Endothelial cell of umbilical vein (primary cell): ENCODE results near the gene JPT2. TPM values are rescaled to one million over a fixed set of nuclear protein-coding genes. Genes with fewer than 3 reads are reported as not detected.

Experiments
- BruUV-seq: library from RNA; stranded (reverse); fragments of 400-500 nt; replicated peaks from 2 replicates; lab custom pipeline; 2021; lab: Mats Ljungman, UMichigan
- CTCF ChIA-PET: fragments of 300-600, 350-600 bp; sonication (Branson Sonifier 250); formaldehyde crosslinking; loops from one replicate; lab custom pipeline; 2021; ENCODE audit warnings: antibody characterized with exemption, inconsistent platforms; lab: Charles Lee
- POLR2A ChIA-PET: fragments of 300-600, 350-600 bp; sonication (Branson Sonifier 250); formaldehyde crosslinking; loops from one replicate; lab custom pipeline; 2021; ENCODE audit warnings: antibody characterized with exemption, inconsistent platforms; lab: Charles Lee
- DNase-seq: peaks from one replicate; pipeline ENCODE4 v3.0.0-alpha.2; 2011; ENCODE audit warnings: low read depth, low spot score
- FAIRE-seq: peaks from 2 replicates; lab custom pipeline; 2011; peaks lifted over from hg19 to GRCh38; lab: Jason Lieb, UNC
- H2AFZ ChIP-seq: 2 replicates; pipeline ENCODE4 v1.6.0; 2012; ENCODE audit warnings: low read depth, low read length, control low read depth, inconsistent platforms
- H3K27ac ChIP-seq: 2 replicates; pipeline ENCODE4 v1.5.1; 2011; ENCODE audit warnings: low read depth, mild to moderate bottlenecking, control low read depth, low read length, moderate library complexity; ENCODE audit not compliant: insufficient read depth
- H3K27me3 ChIP-seq, 2 experiments: 2 replicates each; pipeline versions ENCODE4 v1.6.0 to v1.6.1; 2011; ENCODE audit warnings: low read length in 2 of 2, mixed read lengths in 1 of 2; ENCODE audit not compliant: control insufficient read depth in 2 of 2, insufficient read depth in 2 of 2
- H3K36me3 ChIP-seq, 2 experiments: 2 replicates in 1 of 2; 3 replicates in 1 of 2; pipeline ENCODE4 v1.5.1; 2011; ENCODE audit warnings: low read length in 2 of 2, mild to moderate bottlenecking in 1 of 2, moderate library complexity in 1 of 2; ENCODE audit not compliant: control insufficient read depth in 2 of 2, insufficient read depth in 2 of 2; ENCODE audit errors: extremely low read depth in 1 of 2
- H3K4me1 ChIP-seq: 3 replicates; pipeline ENCODE4 v1.5.1; 2011; ENCODE audit warnings: mild to moderate bottlenecking, low read length; ENCODE audit not compliant: control insufficient read depth, insufficient read depth; ENCODE audit errors: extremely low read depth
- H3K4me2 ChIP-seq: 2 replicates; pipeline ENCODE4 v1.6.1; 2011; ENCODE audit warnings: low read length, control low read depth, mixed read lengths; ENCODE audit not compliant: insufficient read depth
- H3K4me3 ChIP-seq, 3 experiments: fragments of 200-600 bp in 1 of 3; sonication (generic), shearing (Covaris generic) in 1 of 3; replicated peaks in 1 of 3; 2 replicates each; pipeline ENCODE4 v1.5.1; 2011 to 2016; ENCODE audit warnings: control low read depth in 3 of 3, low read length in 3 of 3, mild to moderate bottlenecking in 2 of 3, inconsistent platforms in 1 of 3, low read depth in 1 of 3, moderate library complexity in 1 of 3; ENCODE audit not compliant: insufficient read depth in 1 of 3
- H3K79me2 ChIP-seq: 2 replicates; pipeline ENCODE4 v1.6.0; 2012; ENCODE audit warnings: low read length, inconsistent platforms; ENCODE audit not compliant: control insufficient read depth, insufficient read depth
- H3K9ac ChIP-seq: replicated peaks from 2 replicates; pipeline ENCODE3; 2011; ENCODE audit warnings: low read length, control low read depth; ENCODE audit not compliant: insufficient read depth; ENCODE audit errors: extremely low read depth
- H3K9me1 ChIP-seq: replicated peaks from 3 replicates; pipeline ENCODE4 v1.6.0; 2011; ENCODE audit warnings: mild to moderate bottlenecking, low read length; ENCODE audit not compliant: control insufficient read depth, insufficient read depth; ENCODE audit errors: extremely low read depth
- H3K9me3 ChIP-seq: replicated peaks from 2 replicates; pipeline ENCODE4 v1.5.1; 2012; ENCODE audit warnings: low read length, inconsistent platforms; ENCODE audit not compliant: control insufficient read depth, insufficient read depth
- H4K20me1 ChIP-seq: replicated peaks from 2 replicates; pipeline ENCODE3; 2011; ENCODE audit warnings: mild to moderate bottlenecking, low read length; ENCODE audit not compliant: control insufficient read depth, insufficient read depth; ENCODE audit errors: extremely low read depth
- CTCF ChIP-seq, 2 donors: IDR thresholded peaks; 1 replicate in 1 of 2; 2 replicates in 1 of 2; pipeline ENCODE4 v1.5.1; 2011; ENCODE audit warnings: low read length in 2 of 2, mild to moderate bottlenecking in 2 of 2, moderate library complexity in 2 of 2, control low read depth in 1 of 2, inconsistent platforms in 1 of 2, low read depth in 1 of 2; ENCODE audit not compliant: insufficient read depth in 1 of 2; ENCODE audit errors: extremely low read depth in 1 of 2
- EZH2 ChIP-seq: IDR thresholded peaks from 2 replicates; pipeline ENCODE4 v1.6.1; 2012; ENCODE audit warnings: borderline replicate concordance, low read depth, mild to moderate bottlenecking, moderate library complexity, low read length, inconsistent platforms; ENCODE audit not compliant: severe bottlenecking
- FOS ChIP-seq: IDR thresholded peaks from 2 replicates; pipeline ENCODE4 v1.6.1; 2011; ENCODE audit warnings: mild to moderate bottlenecking, low read length, moderate library complexity, borderline replicate concordance; ENCODE audit not compliant: insufficient read depth
- GATA2 ChIP-seq: IDR thresholded peaks from 2 replicates; pipeline ENCODE4 v1.7.0; 2011; ENCODE audit warnings: low read depth, mild to moderate bottlenecking, moderate library complexity, mixed read lengths, low read length; ENCODE audit not compliant: insufficient read length, insufficient read depth
- JUN ChIP-seq: IDR thresholded peaks from 2 replicates; pipeline ENCODE4 v1.6.1; 2011; ENCODE audit warnings: borderline replicate concordance, low read depth; ENCODE audit not compliant: insufficient read length, insufficient read depth
- MAX ChIP-seq: IDR thresholded peaks from 2 replicates; pipeline ENCODE4 v1.6.1; 2011; ENCODE audit not compliant: insufficient read depth, insufficient read length
- MYC ChIP-seq: IDR thresholded peaks from one replicate; pipeline ENCODE4 v1.6.1; 2011; ENCODE audit warnings: mild to moderate bottlenecking, low read depth, low read length
- POLR2A ChIP-seq: IDR thresholded peaks from 2 replicates; pipeline ENCODE4 v1.6.1; 2012; ENCODE audit warnings: low read depth, mild to moderate bottlenecking, control low read depth, low read length
- POLR2AphosphoS5 ChIP-seq: IDR thresholded peaks from 2 replicates; pipeline ENCODE4 v1.6.1; 2012; ENCODE audit warnings: low read depth, mild to moderate bottlenecking, control low read depth, low read length, moderate library complexity; ENCODE audit not compliant: insufficient read depth
- dilution Hi-C: fragments of 300-500 bp; cut with MboI; formaldehyde crosslinking; loops from one replicate; pipeline ENCODE4 v1.15.0; 2019; ENCODE audit warnings: low sequenced_read_pairs; ENCODE audit not compliant: extremely low pct_ligation_motif_present
- intact Hi-C: fragments of 100-400 bp; cut with micrococcal nuclease; formaldehyde crosslinking; loops from one replicate; pipeline ENCODE4 v1.10.0; 2022
- polyA plus RNA-seq, 4 experiments: library from polyadenylated mRNA; depleted of rRNA in 3 of 4; stranded (reverse) in 3 of 4; unstranded in 1 of 4; fragments of >200 nt; gene quantifications; 2 replicates each; pipeline versions ENCODE4 v1.2.1 to v1.2.3, GENCODE V29; 2011 to 2012; ENCODE audit warnings: missing spikeins in 1 of 4
- total RNA-seq: library from RNA; stranded (reverse); gene quantifications from 2 replicates; pipeline ENCODE4 v1.2.3, GENCODE V29; 2021

The JPT2 gene
- total and polyA plus RNA-seq, 2 donors (not counting 3 experiments of a cell fraction or from before 2014, with no cell fraction given), result 35.8 to 93.3 TPM

- intact Hi-C loops, result no loop called here
- dilution Hi-C loops, result no loop called here
- no peak overlapping the region for H3K9ac ChIP-seq
- no peak overlapping the region for H3K4me2 ChIP-seq
- no peak overlapping the region for H3K27ac ChIP-seq
- DNase-seq, result no peak
- no TSS peak for BruUV-seq
- H3K4me3 ChIP-seq, result no peak overlapping the region
- no peaks in the 10 kb centered on the region for H3K9me3 ChIP-seq
- TF ChIP-seq MYC, result no peak
- TF ChIP-seq JUN, result no peak
- no peak for TF ChIP-seq POLR2A
- no peak for TF ChIP-seq POLR2AphosphoS5
- no peak for TF ChIP-seq FOS
- no peak for TF ChIP-seq GATA2
- no peak for TF ChIP-seq MAX
- no peak for TF ChIP-seq CTCF (IDR thresholded peaks at IDR 0.05; ENCODE audit: extremely low read depth in 1 of 2, insufficient read depth in 1 of 2, low read depth in 1 of 2, low read length in 2 of 2)
- TF ChIP-seq EZH2, result no peak
- peaks cover 69% of the 10 kb centered on the region for H3K79me2 ChIP-seq
- H3K4me1 ChIP-seq, result no peaks in the 10 kb centered on the region
- FAIRE-seq, result no peak
- no peaks in the 10 kb centered on the region for H3K27me3 ChIP-seq
- H3K9me1 ChIP-seq, result no peaks in the 10 kb centered on the region
- H2AFZ ChIP-seq, result no peak overlapping the region
- no peaks in the 10 kb centered on the region for H4K20me1 ChIP-seq
- CTCF ChIA-PET, result no interaction called here
- POLR2A ChIA-PET, result interaction anchor here (0.5 kb wide), 1 partner anchor 8 kb away, joined by 4 read pairs; no protein-coding TSS in a partner anchor
- H3K36me3 ChIP-seq, result no peaks in the 10 kb centered on the region
Observed at GRCh38 chr16:1713331-1713730, 35.3 kb downstream of the JPT2 start.
